ENCODE data around the gene ST6GALNAC1. TPM values are rescaled to one million over a fixed set of nuclear protein-coding genes. Genes with fewer than 3 reads are reported as not detected.

Gene ST6GALNAC1
- total and polyA plus RNA-seq, 2 experiments from 2014 or later, result 17.7 to 27.6 TPM

DNA sequence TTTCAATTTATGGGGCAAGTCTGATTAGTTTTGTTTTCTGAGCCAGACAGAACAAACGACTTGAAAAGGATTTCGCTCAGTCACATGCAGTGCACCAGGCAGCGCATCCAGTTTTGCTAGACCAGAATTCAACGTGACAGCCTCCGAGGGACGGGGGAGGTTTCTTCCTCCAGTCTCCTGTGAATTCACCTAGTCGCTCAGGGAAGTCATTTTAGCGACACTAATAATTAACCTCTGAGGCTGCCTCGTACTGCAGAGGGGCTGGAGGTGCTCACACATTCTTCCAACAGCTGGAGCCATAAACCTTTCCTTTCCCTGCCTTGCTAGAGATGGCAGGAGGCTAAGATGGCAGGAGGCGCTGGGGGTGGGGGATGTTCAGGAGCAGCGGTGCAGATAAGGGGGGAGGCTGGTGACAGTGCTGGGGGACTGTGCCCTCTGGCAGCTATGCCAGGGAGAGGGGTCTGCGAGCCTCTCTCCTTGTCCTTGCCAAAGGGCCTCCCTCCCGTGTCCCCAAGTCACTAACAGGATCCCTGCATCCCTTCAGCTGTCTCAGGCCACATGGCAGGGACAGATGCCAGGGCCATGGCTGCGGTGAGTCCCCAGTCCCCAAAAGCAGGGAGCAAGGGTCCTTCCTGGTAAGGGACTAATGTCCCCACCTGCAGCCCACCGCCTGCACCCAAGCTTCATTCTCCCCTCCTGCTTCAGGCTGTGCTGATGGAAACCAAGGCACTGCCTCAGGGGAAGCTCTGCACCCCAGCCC lies 43.2 kb upstream of the ST6GALNAC1 start:
- H3K4me2 ChIP-seq, result peak overlapping the region; percentile 58
- H3K9me3 ChIP-seq (ENCODE audit: low read depth), result no peaks in the 10 kb centered on the region
- 50% methylated on average over 15 of the region's 15 CpGs for WGBS (ENCODE audit: low lambda C conversion rate, missing lambda C conversion rate)
- H3K79me2 ChIP-seq, result peaks cover 18% of the 10 kb centered on the region
- no peak overlapping the region for H2AFZ ChIP-seq
- no peaks in the 10 kb centered on the region for H4K20me1 ChIP-seq (ENCODE audit: insufficient read depth, poor library complexity, severe bottlenecking)
- H3K4me1 ChIP-seq (ENCODE audit: insufficient read depth), result peaks cover 33% of the 10 kb centered on the region
- no peaks in the 10 kb centered on the region for H3K9me2 ChIP-seq (replicated peaks; ENCODE audit: insufficient read depth)
- H3K27ac ChIP-seq, result peak overlapping the region; percentile 86
- DNase-seq (ENCODE audit: low spot score), result peak; percentile 69
- H3K4me3 ChIP-seq, result no peak overlapping the region
- TF ChIP-seq, protein P1, sequence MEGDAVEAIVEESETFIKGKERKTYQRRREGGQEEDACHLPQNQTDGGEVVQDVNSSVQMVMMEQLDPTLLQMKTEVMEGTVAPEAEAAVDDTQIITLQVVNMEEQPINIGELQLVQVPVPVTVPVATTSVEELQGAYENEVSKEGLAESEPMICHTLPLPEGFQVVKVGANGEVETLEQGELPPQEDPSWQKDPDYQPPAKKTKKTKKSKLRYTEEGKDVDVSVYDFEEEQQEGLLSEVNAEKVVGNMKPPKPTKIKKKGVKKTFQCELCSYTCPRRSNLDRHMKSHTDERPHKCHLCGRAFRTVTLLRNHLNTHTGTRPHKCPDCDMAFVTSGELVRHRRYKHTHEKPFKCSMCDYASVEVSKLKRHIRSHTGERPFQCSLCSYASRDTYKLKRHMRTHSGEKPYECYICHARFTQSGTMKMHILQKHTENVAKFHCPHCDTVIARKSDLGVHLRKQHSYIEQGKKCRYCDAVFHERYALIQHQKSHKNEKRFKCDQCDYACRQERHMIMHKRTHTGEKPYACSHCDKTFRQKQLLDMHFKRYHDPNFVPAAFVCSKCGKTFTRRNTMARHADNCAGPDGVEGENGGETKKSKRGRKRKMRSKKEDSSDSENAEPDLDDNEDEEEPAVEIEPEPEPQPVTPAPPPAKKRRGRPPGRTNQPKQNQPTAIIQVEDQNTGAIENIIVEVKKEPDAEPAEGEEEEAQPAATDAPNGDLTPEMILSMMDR (IDR thresholded peaks at IDR 0.05; ENCODE audit: poor library complexity), result no peak
- TF ChIP-seq EZH2 (IDR thresholded peaks at IDR 0.05; ENCODE audit: borderline replicate concordance), result no peak
- TF ChIP-seq EZH2phosphoT487 (IDR thresholded peaks at IDR 0.05; ENCODE audit: low read depth, severe bottlenecking, unreplicated experiment), result no peak
- H3K27me3 ChIP-seq, result no peaks in the 10 kb centered on the region
- H3K36me3 ChIP-seq (replicated peaks; ENCODE audit: insufficient read depth, low read depth), result no peaks in the 10 kb centered on the region

- Histone ChIP-seq H3K27me3 (no peaks in the 10 kb centered on the region), H3K36me3 (replicated peaks; ENCODE audit: insufficient read depth, low read depth) (no peaks in the 10 kb centered on the region), H3K9me3 (ENCODE audit: low read depth) (no peaks in the 10 kb centered on the region), H3K4me1 (ENCODE audit: insufficient read depth) (peaks cover 37% of the 10 kb centered on the region), H4K20me1 (ENCODE audit: insufficient read depth, poor library complexity, severe bottlenecking) (no peaks in the 10 kb centered on the region), H3K4me3 (no peak overlapping the region), H2AFZ (no peak overlapping the region), H3K27ac (peak overlapping the region; percentile 86), H3K4me2 (no peak overlapping the region), H3K9me2 (replicated peaks; ENCODE audit: insufficient read depth) (no peaks in the 10 kb centered on the region), H3K79me2 (peaks cover 13% of the 10 kb centered on the region)
- DNase-seq (ENCODE audit: low spot score), result no peak
- 96% methylated on average over 8 of the region's 8 CpGs for WGBS (ENCODE audit: low lambda C conversion rate, missing lambda C conversion rate)
- TF ChIP-seq, protein P1 (IDR thresholded peaks at IDR 0.05; ENCODE audit: poor library complexity), result no peak
- no peak for TF ChIP-seq EZH2phosphoT487 (IDR thresholded peaks at IDR 0.05; ENCODE audit: low read depth, severe bottlenecking, unreplicated experiment)
- TF ChIP-seq EZH2 (IDR thresholded peaks at IDR 0.05; ENCODE audit: borderline replicate concordance), result no peak
Observed at GRCh38 chr17:76685846-76686245, 42.3 kb upstream of the ST6GALNAC1 start.

DNA sequence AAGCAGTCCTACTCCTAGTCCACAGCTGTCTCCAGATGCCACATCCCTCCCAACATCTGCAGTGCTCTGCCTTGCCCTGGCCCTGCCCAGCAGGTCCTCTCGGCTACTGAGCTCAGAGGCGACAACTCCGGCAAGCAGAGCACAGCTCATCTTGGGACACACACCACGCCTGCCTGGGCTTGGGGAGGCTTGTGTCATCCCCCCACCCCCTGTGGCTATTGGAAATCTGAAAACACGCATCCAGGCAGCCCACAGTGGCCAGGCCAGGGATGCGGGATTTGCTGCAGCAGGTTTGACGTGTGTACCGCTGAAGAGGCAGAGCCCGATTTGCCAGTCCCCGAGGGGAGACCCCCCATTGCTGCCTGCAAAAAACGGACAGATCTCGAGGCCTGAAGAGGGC lies 41.8 kb upstream of the ST6GALNAC1 start:
- H3K4me3 ChIP-seq, result no peak overlapping the region
- no peak overlapping the region for H3K4me2 ChIP-seq
- H3K27me3 ChIP-seq, result no peaks in the 10 kb centered on the region
- peaks cover 37% of the 10 kb centered on the region for H3K4me1 ChIP-seq (ENCODE audit: insufficient read depth)
- TF ChIP-seq EZH2phosphoT487 (IDR thresholded peaks at IDR 0.05; ENCODE audit: low read depth, severe bottlenecking, unreplicated experiment) (no peak), EZH2 (IDR thresholded peaks at IDR 0.05; ENCODE audit: borderline replicate concordance) (no peak)
- TF ChIP-seq, protein P1 (IDR thresholded peaks at IDR 0.05; ENCODE audit: poor library complexity), result no peak
- no peak for DNase-seq (ENCODE audit: low spot score)
- no peaks in the 10 kb centered on the region for H3K36me3 ChIP-seq (replicated peaks; ENCODE audit: insufficient read depth, low read depth)
- H3K79me2 ChIP-seq, result peaks cover 8% of the 10 kb centered on the region
- no peaks in the 10 kb centered on the region for H3K9me2 ChIP-seq (replicated peaks; ENCODE audit: insufficient read depth)
- 89% methylated on average over 12 of the region's 12 CpGs for WGBS (ENCODE audit: low lambda C conversion rate, missing lambda C conversion rate)
- H3K27ac ChIP-seq, result no peak overlapping the region
- no peak overlapping the region for H2AFZ ChIP-seq
- H3K9me3 ChIP-seq (ENCODE audit: low read depth), result no peaks in the 10 kb centered on the region
- H4K20me1 ChIP-seq (ENCODE audit: insufficient read depth, poor library complexity, severe bottlenecking), result no peaks in the 10 kb centered on the region
